ENCODE data around the gene RNF19B.

RNF19B gene

GRCh38 chr1:33003657-33004056 is 39.0 kb upstream of the RNF19B start:
- TF ChIP-seq, protein P1, sequence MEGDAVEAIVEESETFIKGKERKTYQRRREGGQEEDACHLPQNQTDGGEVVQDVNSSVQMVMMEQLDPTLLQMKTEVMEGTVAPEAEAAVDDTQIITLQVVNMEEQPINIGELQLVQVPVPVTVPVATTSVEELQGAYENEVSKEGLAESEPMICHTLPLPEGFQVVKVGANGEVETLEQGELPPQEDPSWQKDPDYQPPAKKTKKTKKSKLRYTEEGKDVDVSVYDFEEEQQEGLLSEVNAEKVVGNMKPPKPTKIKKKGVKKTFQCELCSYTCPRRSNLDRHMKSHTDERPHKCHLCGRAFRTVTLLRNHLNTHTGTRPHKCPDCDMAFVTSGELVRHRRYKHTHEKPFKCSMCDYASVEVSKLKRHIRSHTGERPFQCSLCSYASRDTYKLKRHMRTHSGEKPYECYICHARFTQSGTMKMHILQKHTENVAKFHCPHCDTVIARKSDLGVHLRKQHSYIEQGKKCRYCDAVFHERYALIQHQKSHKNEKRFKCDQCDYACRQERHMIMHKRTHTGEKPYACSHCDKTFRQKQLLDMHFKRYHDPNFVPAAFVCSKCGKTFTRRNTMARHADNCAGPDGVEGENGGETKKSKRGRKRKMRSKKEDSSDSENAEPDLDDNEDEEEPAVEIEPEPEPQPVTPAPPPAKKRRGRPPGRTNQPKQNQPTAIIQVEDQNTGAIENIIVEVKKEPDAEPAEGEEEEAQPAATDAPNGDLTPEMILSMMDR (IDR thresholded peaks at IDR 0.05; ENCODE audit: insufficient read depth, low read length) = no peak
- no peak for TF ChIP-seq POLR2AphosphoS5 (IDR thresholded peaks at IDR 0.05; ENCODE audit: low read depth)
- TF ChIP-seq GABPA (IDR thresholded peaks at IDR 0.05; ENCODE audit: low read depth) = no peak
- TF ChIP-seq SPI1 (IDR thresholded peaks at IDR 0.05; ENCODE audit: borderline replicate concordance, low read depth) = no peak
- TF ChIP-seq, protein P2, sequence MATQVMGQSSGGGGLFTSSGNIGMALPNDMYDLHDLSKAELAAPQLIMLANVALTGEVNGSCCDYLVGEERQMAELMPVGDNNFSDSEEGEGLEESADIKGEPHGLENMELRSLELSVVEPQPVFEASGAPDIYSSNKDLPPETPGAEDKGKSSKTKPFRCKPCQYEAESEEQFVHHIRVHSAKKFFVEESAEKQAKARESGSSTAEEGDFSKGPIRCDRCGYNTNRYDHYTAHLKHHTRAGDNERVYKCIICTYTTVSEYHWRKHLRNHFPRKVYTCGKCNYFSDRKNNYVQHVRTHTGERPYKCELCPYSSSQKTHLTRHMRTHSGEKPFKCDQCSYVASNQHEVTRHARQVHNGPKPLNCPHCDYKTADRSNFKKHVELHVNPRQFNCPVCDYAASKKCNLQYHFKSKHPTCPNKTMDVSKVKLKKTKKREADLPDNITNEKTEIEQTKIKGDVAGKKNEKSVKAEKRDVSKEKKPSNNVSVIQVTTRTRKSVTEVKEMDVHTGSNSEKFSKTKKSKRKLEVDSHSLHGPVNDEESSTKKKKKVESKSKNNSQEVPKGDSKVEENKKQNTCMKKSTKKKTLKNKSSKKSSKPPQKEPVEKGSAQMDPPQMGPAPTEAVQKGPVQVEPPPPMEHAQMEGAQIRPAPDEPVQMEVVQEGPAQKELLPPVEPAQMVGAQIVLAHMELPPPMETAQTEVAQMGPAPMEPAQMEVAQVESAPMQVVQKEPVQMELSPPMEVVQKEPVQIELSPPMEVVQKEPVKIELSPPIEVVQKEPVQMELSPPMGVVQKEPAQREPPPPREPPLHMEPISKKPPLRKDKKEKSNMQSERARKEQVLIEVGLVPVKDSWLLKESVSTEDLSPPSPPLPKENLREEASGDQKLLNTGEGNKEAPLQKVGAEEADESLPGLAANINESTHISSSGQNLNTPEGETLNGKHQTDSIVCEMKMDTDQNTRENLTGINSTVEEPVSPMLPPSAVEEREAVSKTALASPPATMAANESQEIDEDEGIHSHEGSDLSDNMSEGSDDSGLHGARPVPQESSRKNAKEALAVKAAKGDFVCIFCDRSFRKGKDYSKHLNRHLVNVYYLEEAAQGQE (IDR thresholded peaks at IDR 0.05; ENCODE audit: insufficient replicate concordance, low read depth) = no peak
- DNase-seq (ENCODE audit: low read depth in 1 of 2, low spot score in 1 of 2) = no peak
- Histone ChIP-seq H3K27ac (replicated peaks) (no peak overlapping the region), H3K27me3 (ENCODE audit: insufficient read depth, poor library complexity, severe bottlenecking) (no peaks in the 10 kb centered on the region), H3K4me3 (replicated peaks; ENCODE audit: insufficient read depth, low read length) (no peak overlapping the region)

DNA sequence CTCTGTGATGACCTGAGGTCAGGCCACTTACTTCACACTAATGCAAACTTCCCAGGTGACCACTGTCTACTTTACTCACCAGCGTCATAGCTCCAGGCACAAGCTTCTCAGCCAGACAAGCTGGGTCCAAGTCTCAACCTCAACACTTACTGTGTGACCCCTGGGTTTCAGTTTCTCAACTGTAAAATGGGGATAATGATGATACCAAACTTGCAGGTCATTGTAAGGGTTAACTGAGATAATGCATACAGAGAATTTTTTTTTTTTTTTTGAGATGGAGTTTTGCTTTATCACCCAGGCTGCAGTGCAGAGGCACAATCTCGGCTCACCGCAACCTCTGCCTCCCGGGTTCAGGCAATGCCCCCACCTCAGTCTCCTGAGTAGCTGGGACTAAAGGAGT is 37.4 kb upstream of the RNF19B start:
- no peak for DNase-seq (ENCODE audit: low read depth in 1 of 2, low spot score in 1 of 2)
- H3K27ac ChIP-seq (replicated peaks) = no peak overlapping the region
- TF ChIP-seq GABPA (IDR thresholded peaks at IDR 0.05; ENCODE audit: low read depth) (no peak), POLR2AphosphoS5 (IDR thresholded peaks at IDR 0.05; ENCODE audit: low read depth) (no peak), SPI1 (IDR thresholded peaks at IDR 0.05; ENCODE audit: borderline replicate concordance, low read depth) (no peak)
- TF ChIP-seq, protein P1 (IDR thresholded peaks at IDR 0.05; ENCODE audit: insufficient read depth, low read length) = no peak
- TF ChIP-seq, protein P2 (IDR thresholded peaks at IDR 0.05; ENCODE audit: insufficient replicate concordance, low read depth) = no peak
- H3K27me3 ChIP-seq (ENCODE audit: insufficient read depth, poor library complexity, severe bottlenecking) = no peaks in the 10 kb centered on the region
- no peak overlapping the region for H3K4me3 ChIP-seq (replicated peaks; ENCODE audit: insufficient read depth, low read length)

DNA sequence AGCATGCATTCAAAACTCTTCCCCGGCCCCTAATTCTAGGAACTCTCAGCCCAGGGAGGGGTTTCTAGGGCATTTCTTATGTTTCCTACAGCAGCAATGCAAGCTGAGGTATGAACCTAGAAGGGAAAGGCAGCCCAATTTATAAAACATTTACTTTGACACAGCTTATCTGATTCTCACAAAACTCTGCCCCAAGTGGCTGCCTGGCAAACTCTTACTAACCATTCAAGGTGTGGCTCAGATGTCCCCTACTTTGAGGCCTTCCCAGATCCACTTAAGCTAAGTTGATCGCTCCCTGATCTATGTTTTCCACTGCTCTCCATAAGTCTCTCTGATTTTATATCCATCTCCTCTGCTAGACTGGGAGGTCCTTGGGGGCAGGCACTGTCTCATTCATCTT is 36.7 kb upstream of the RNF19B start:
- TF ChIP-seq POLR2AphosphoS5 (IDR thresholded peaks at IDR 0.05; ENCODE audit: low read depth) (no peak), SPI1 (IDR thresholded peaks at IDR 0.05; ENCODE audit: borderline replicate concordance, low read depth) (no peak), GABPA (IDR thresholded peaks at IDR 0.05; ENCODE audit: low read depth) (no peak)
- TF ChIP-seq, protein P1 (IDR thresholded peaks at IDR 0.05; ENCODE audit: insufficient read depth, low read length) = no peak
- TF ChIP-seq, protein P2 (IDR thresholded peaks at IDR 0.05; ENCODE audit: insufficient replicate concordance, low read depth) = no peak
- no peaks in the 10 kb centered on the region for H3K27me3 ChIP-seq (ENCODE audit: insufficient read depth, poor library complexity, severe bottlenecking)
- H3K4me3 ChIP-seq (replicated peaks; ENCODE audit: insufficient read depth, low read length) = no peak overlapping the region
- DNase-seq (ENCODE audit: low read depth in 1 of 2, low spot score in 1 of 2) = no peak
- H3K27ac ChIP-seq (replicated peaks) = no peak overlapping the region

Measured in HL-60 (cell line).